H1 (cell line): ENCODE data around the gene PGLYRP4. TPM values are rescaled to one million over a fixed set of nuclear protein-coding genes. Genes with fewer than 3 reads are reported as not detected.

Experiments used
- CTCF ChIA-PET: fragments of 300-600 bp; sonication (Branson Sonifier 250); formaldehyde crosslinking; loops from one replicate; lab custom pipeline; 2021; ENCODE audit not compliant: partially characterized antibody; lab: Charles Lee
- POLR2A ChIA-PET: fragments of 300-600 bp; sonication (Branson Sonifier 250); formaldehyde crosslinking; loops from one replicate; lab custom pipeline; 2021; ENCODE audit warnings: inconsistent platforms; ENCODE audit not compliant: partially characterized antibody; lab: Charles Lee
- DNase-seq, 2 experiments: peaks; one replicate each; pipeline versions ENCODE4 v3.0.0 to v3.0.0-alpha.2; 2010 to 2022; ENCODE audit warnings: low spot score in 2 of 2, low read depth in 1 of 2, mixed read lengths in 1 of 2
- FAIRE-seq: peaks from 2 replicates; lab custom pipeline; 2011; peaks lifted over from hg19 to GRCh38; lab: Jason Lieb, UNC
- H2AFZ ChIP-seq: 2 replicates; pipeline ENCODE4 v1.8.1; 2012; ENCODE audit warnings: low read length, inconsistent platforms
- H2AK5ac ChIP-seq: 2 replicates; pipeline ENCODE4 v1.6.1; 2013; ENCODE audit warnings: low read depth, low read length
- H2BK120ac ChIP-seq: replicated peaks from 2 replicates; pipeline ENCODE3; 2013; ENCODE audit warnings: low read depth, low read length, inconsistent platforms
- H2BK12ac ChIP-seq: 2 replicates; pipeline ENCODE4 v1.6.1; 2013; ENCODE audit warnings: low read depth, low read length
- H2BK15ac ChIP-seq: 2 replicates; pipeline ENCODE4 v1.6.1; 2013; ENCODE audit warnings: low read length
- H2BK20ac ChIP-seq: 2 replicates; pipeline ENCODE4 v1.6.1; 2013; ENCODE audit warnings: low read length
- H2BK5ac ChIP-seq: 2 replicates; pipeline ENCODE4 v1.6.1; 2013; ENCODE audit warnings: low read depth, low read length
- H3K14ac ChIP-seq: 2 replicates; pipeline ENCODE4 v1.6.1; 2013; ENCODE audit warnings: inconsistent platforms; ENCODE audit not compliant: insufficient read length
- H3K18ac ChIP-seq: 2 replicates; pipeline ENCODE4 v1.6.1; 2013; ENCODE audit warnings: low read length; ENCODE audit errors: extremely low read depth
- H3K23ac ChIP-seq: 2 replicates; pipeline ENCODE4 v1.6.1; 2013; ENCODE audit warnings: inconsistent platforms; ENCODE audit not compliant: insufficient read length
- H3K23me2 ChIP-seq: 2 replicates; pipeline ENCODE4 v1.6.1; 2013; ENCODE audit warnings: low read depth, low read length
- H3K27ac ChIP-seq: 2 replicates; pipeline ENCODE4 v1.6.1; 2011; ENCODE audit warnings: low read depth, low read length, inconsistent platforms
- H3K27me3 ChIP-seq, 4 experiments: replicated peaks in 1 of 4; 1 replicate in 1 of 4; 2 replicates in 3 of 4; pipeline versions ENCODE4 v1.6.1 to v1.8.1; 2011 to 2013; ENCODE audit warnings: low read length in 3 of 4, mild to moderate bottlenecking in 3 of 4, inconsistent platforms in 2 of 4, mixed read lengths in 2 of 4, moderate library complexity in 1 of 4; ENCODE audit not compliant: control insufficient read depth in 3 of 4, insufficient read depth in 3 of 4; ENCODE audit errors: extremely low read depth in 1 of 4
- H3K36me3 ChIP-seq, 4 experiments: 2 replicates each; pipeline versions ENCODE4 v1.6.1 to v1.8.1; 2011 to 2013; ENCODE audit warnings: mild to moderate bottlenecking in 4 of 4, low read length in 3 of 4, moderate library complexity in 2 of 4, control low read depth in 1 of 4, inconsistent platforms in 1 of 4; ENCODE audit not compliant: insufficient read depth in 4 of 4, control insufficient read depth in 2 of 4
- H3K4ac ChIP-seq: replicated peaks from 2 replicates; pipeline ENCODE3; 2013; ENCODE audit warnings: low read length, low read depth, mixed read lengths, inconsistent platforms; ENCODE audit not compliant: insufficient read length
- H3K4me1 ChIP-seq, 4 experiments: replicated peaks in 1 of 4; 1 replicate in 1 of 4; 2 replicates in 3 of 4; pipeline versions ENCODE4 v1.6.1 to v1.8.1; 2011 to 2013; ENCODE audit warnings: low read length in 3 of 4, inconsistent platforms in 2 of 4, mixed read lengths in 1 of 4; ENCODE audit not compliant: insufficient read depth in 4 of 4, control insufficient read depth in 3 of 4
- H3K4me2 ChIP-seq, 2 experiments: 2 replicates each; pipeline versions ENCODE4 v1.6.1 to v1.8.1; 2011 to 2013; ENCODE audit warnings: low read depth in 2 of 2, low read length in 2 of 2, control low read depth in 1 of 2, inconsistent platforms in 1 of 2, mild to moderate bottlenecking in 1 of 2; ENCODE audit not compliant: insufficient read depth in 1 of 2
- H3K4me3 ChIP-seq, 4 experiments: fragments of 200-600, 300-600 bp in 1 of 4; sonication (generic), shearing (Covaris generic), sonication (Bioruptor Twin) in 1 of 4; 2 replicates each; pipeline versions ENCODE4 v1.5.1 to v1.8.1; 2011 to 2016; ENCODE audit warnings: low read length in 4 of 4, low read depth in 3 of 4, control low read depth in 2 of 4, inconsistent platforms in 2 of 4, mild to moderate bottlenecking in 2 of 4, mixed read lengths in 1 of 4, moderate library complexity in 1 of 4; ENCODE audit not compliant: insufficient read depth in 2 of 4; ENCODE audit errors: extremely low read depth in 1 of 4
- H3K56ac ChIP-seq: replicated peaks from 2 replicates; pipeline ENCODE3; 2013; ENCODE audit warnings: low read depth, mild to moderate bottlenecking, mixed read lengths, low read length, inconsistent platforms; ENCODE audit not compliant: insufficient read length
- H3K79me1 ChIP-seq: 2 replicates; pipeline ENCODE4 v1.6.1; 2013; ENCODE audit warnings: low read depth, low read length, control low read depth
- H3K79me2 ChIP-seq, 2 experiments: 2 replicates each; pipeline versions ENCODE4 v1.6.1 to v1.8.1; 2012 to 2013; ENCODE audit warnings: low read length in 2 of 2, mild to moderate bottlenecking in 2 of 2, inconsistent platforms in 1 of 2; ENCODE audit not compliant: insufficient read depth in 2 of 2, control insufficient read depth in 1 of 2
- H3K9ac ChIP-seq, 4 experiments: replicated peaks in 1 of 4; 1 replicate in 1 of 4; 2 replicates in 3 of 4; pipeline versions ENCODE4 v1.6.1 to v1.8.1; 2011 to 2013; ENCODE audit warnings: low read depth in 3 of 4, low read length in 3 of 4, control low read depth in 2 of 4, mild to moderate bottlenecking in 2 of 4, moderate library complexity in 2 of 4, inconsistent platforms in 1 of 4; ENCODE audit errors: extremely low read depth in 1 of 4
- H3K9me3 ChIP-seq, 2 experiments: 2 replicates each; pipeline versions ENCODE4 v1.6.1 to v1.8.1; 2012 to 2013; ENCODE audit warnings: mild to moderate bottlenecking in 2 of 2, moderate library complexity in 2 of 2, control low read depth in 1 of 2, inconsistent platforms in 1 of 2, low read depth in 1 of 2, low read length in 1 of 2, mixed read lengths in 1 of 2; ENCODE audit not compliant: insufficient read depth in 2 of 2
- H4K20me1 ChIP-seq, 2 experiments: replicated peaks in 1 of 2; 2 replicates each; pipeline versions ENCODE3 to v1.8.1; 2011 to 2013; ENCODE audit warnings: inconsistent platforms in 2 of 2, low read length in 2 of 2, mild to moderate bottlenecking in 1 of 2; ENCODE audit not compliant: insufficient read depth in 2 of 2, control insufficient read depth in 1 of 2
- H4K5ac ChIP-seq: 2 replicates; pipeline ENCODE4 v1.6.1; 2013; ENCODE audit warnings: low read length, low read depth, mixed read lengths, inconsistent platforms; ENCODE audit not compliant: insufficient read length
- H4K8ac ChIP-seq: 2 replicates; pipeline ENCODE4 v1.8.0; 2013; ENCODE audit warnings: mild to moderate bottlenecking, moderate library complexity, low read length, inconsistent platforms; ENCODE audit not compliant: insufficient read depth; ENCODE audit errors: extremely low read depth
- H4K91ac ChIP-seq: replicated peaks from 2 replicates; pipeline ENCODE3; 2013; ENCODE audit warnings: low read length, mixed read lengths, inconsistent platforms; ENCODE audit not compliant: insufficient read length
- CTBP2 ChIP-seq: IDR thresholded peaks from 2 replicates; pipeline ENCODE4 v1.7.0; 2011; ENCODE audit warnings: borderline replicate concordance, mild to moderate bottlenecking, moderate library complexity, mixed read lengths, low read length; ENCODE audit not compliant: insufficient read depth, insufficient read length
- EGR1 ChIP-seq: IDR thresholded peaks from 2 replicates; pipeline ENCODE4 v1.6.1; 2011; ENCODE audit warnings: low read depth, low read length, borderline replicate concordance
- FOSL1 ChIP-seq: IDR thresholded peaks from 2 replicates; pipeline ENCODE4 v1.6.1; 2011; ENCODE audit warnings: mild to moderate bottlenecking, low read depth, low read length, moderate library complexity; ENCODE audit not compliant: insufficient read depth
- KDM1A ChIP-seq: fragments of 200-600, 300-600 bp; sonication (generic); IDR thresholded peaks from 2 replicates; pipeline ENCODE4 v1.7.1; 2016; ENCODE audit warnings: mild to moderate bottlenecking, low read length, borderline replicate concordance
- KDM4A ChIP-seq: IDR thresholded peaks from one replicate; pipeline ENCODE4 v1.7.1; 2012; ENCODE audit warnings: low read depth, mild to moderate bottlenecking, moderate library complexity, low read length, inconsistent platforms; ENCODE audit not compliant: severe bottlenecking
- KDM5A ChIP-seq: fragments of 200-600 bp; IDR thresholded peaks from 2 replicates; pipeline ENCODE4 v1.7.1; 2012; ENCODE audit warnings: mild to moderate bottlenecking, low read length, inconsistent platforms, mixed read lengths
- NRF1 ChIP-seq: IDR thresholded peaks from 2 replicates; pipeline ENCODE4 v1.6.1; 2011; ENCODE audit warnings: mild to moderate bottlenecking, low read depth, low read length, improper control_type of control experiment
- SIN3A ChIP-seq, 2 experiments: IDR thresholded peaks in 1 of 2; conservative IDR thresholded peaks in 1 of 2; 2 replicates each; pipeline ENCODE4 v1.6.1; 2011 to 2012; ENCODE audit warnings: low read length in 2 of 2, improper control_type of control experiment in 1 of 2, low read depth in 1 of 2, mild to moderate bottlenecking in 1 of 2
- SP4 ChIP-seq: IDR thresholded peaks from 2 replicates; pipeline ENCODE4 v1.6.1; 2012; ENCODE audit warnings: low read length, inconsistent platforms
- SRF ChIP-seq: IDR thresholded peaks from 2 replicates; pipeline ENCODE4 v1.6.1; 2011; ENCODE audit warnings: mild to moderate bottlenecking, low read depth, low read length, moderate library complexity
- SUZ12 ChIP-seq: fragments of 200-600 bp; sonication (generic); IDR thresholded peaks from 2 replicates; pipeline ENCODE4 v1.6.1; 2012; ENCODE audit warnings: mild to moderate bottlenecking, inconsistent platforms, low read length, moderate library complexity, mixed read lengths
- USF2 ChIP-seq: IDR thresholded peaks from 2 replicates; pipeline ENCODE4 v1.6.1; 2011; ENCODE audit warnings: low read length, improper control_type of control experiment
- WGBS, 2 experiments: shearing (Covaris generic) in 1 of 2; methylation state at CpG; one replicate each; pipeline versions ENCODE4 v1.1.6 to v1.1.7; 2013 to 2015; ENCODE audit warnings: low lambda C conversion rate in 2 of 2, mixed read lengths in 2 of 2, inconsistent platforms in 1 of 2, low coverage in 1 of 2, missing lambda C conversion rate in 1 of 2; ENCODE audit not compliant: insufficient replicate concordance in 2 of 2, insufficient coverage in 1 of 2, insufficient read length in 1 of 2; ENCODE audit errors: extremely low coverage in 1 of 2, missing lambda C conversion rate in 1 of 2; 5-methylcytosine and 5-hydroxymethylcytosine counted together
- polyA plus RNA-seq, 7 experiments: library from polyadenylated mRNA; depleted of rRNA in 3 of 7; stranded (reverse) in 5 of 7; unstranded in 2 of 7; fragments of >200 nt in 5 of 7; fragments of 200-250 nt in 2 of 7; gene quantifications; 1 replicate in 5 of 7; 2 replicates in 1 of 7; 4 replicates in 1 of 7; pipeline versions ENCODE4 v1.2.1 to v1.2.3, GENCODE V29; 2011 to 2013; ENCODE audit warnings: missing spikeins in 2 of 7, mixed read lengths in 2 of 7
- total RNA-seq: library from RNA; stranded (reverse); fragmentation: NEBNext Ultra II Directional; extraction: Animal tissue kit (Norgen Biotek cat#: 25700); gene quantifications from 2 replicates; pipeline ENCODE4 v1.2.1, GENCODE V29; 2021

PGLYRP4 gene
- total and polyA plus RNA-seq, 2 of the 8 experiments (the other 6 are each of a cell fraction or from before 2014, with no cell fraction given), result not detected

GRCh38 chr1:153397924-153398651 is 49.4 kb upstream of the PGLYRP4 start:
- H3K9ac ChIP-seq, result no peak overlapping the region
- H2BK120ac ChIP-seq, result no peak overlapping the region
- no peak overlapping the region for H3K4me2 ChIP-seq
- no peak overlapping the region for H3K4me3 ChIP-seq
- ChIA-PET CTCF (interaction anchor here (1.1 to 6.4 kb wide), 4 partner anchors 44 to 95 kb away, joined by 3 to 63 read pairs (median 6); partner anchors contain the start of gene PGLYRP4), POLR2A (no interaction called here)
- H3K23ac ChIP-seq, result no peak overlapping the region
- no peak overlapping the region for H2BK20ac ChIP-seq
- H3K79me2 ChIP-seq, result no peaks in the 10 kb centered on the region
- no peak overlapping the region for H3K4ac ChIP-seq
- FAIRE-seq (no peak), DNase-seq (peak in 1 of 2 experiments; percentile 32)
- no peaks in the 10 kb centered on the region for H3K36me3 ChIP-seq
- H3K4me1 ChIP-seq, result no peaks in the 10 kb centered on the region
- no peak overlapping the region for H2BK15ac ChIP-seq
- no peaks in the 10 kb centered on the region for H3K9me3 ChIP-seq
- no peak overlapping the region for H3K18ac ChIP-seq
- no peak overlapping the region for H4K91ac ChIP-seq
- H2BK12ac ChIP-seq, result no peak overlapping the region; the same call in 1 of the 2 replicates
- 76% methylated on average over 4 of the region's 6 CpGs; no CpG with 5 or more reads in 1 of the 2 experiments for WGBS, 2 experiments
- H3K27ac ChIP-seq, result no peak overlapping the region
- no peak overlapping the region for H4K5ac ChIP-seq
- H3K79me1 ChIP-seq, result no peaks in the 10 kb centered on the region
- H3K14ac ChIP-seq, result no peak overlapping the region
- no peak overlapping the region for H3K56ac ChIP-seq
- no peaks in the 10 kb centered on the region for H4K20me1 ChIP-seq
- no peaks in the 10 kb centered on the region for H3K23me2 ChIP-seq
- H2BK5ac ChIP-seq, result no peak overlapping the region
- no peak overlapping the region for H2AK5ac ChIP-seq
- no peak overlapping the region for H2AFZ ChIP-seq
- H4K8ac ChIP-seq, result no peak overlapping the region
- H3K27me3 ChIP-seq, result no peaks in the 10 kb centered on the region
- no peak for TF ChIP-seq NRF1
- TF ChIP-seq CTBP2, result no peak
- TF ChIP-seq SIN3A (conservative IDR thresholded peaks at IDR 0.05 in 1 of 2, IDR thresholded peaks at IDR 0.05 in 1 of 2; ENCODE audit: low read depth in 1 of 2, low read length in 2 of 2), result no peak
- TF ChIP-seq SP4, result no peak
- no peak for TF ChIP-seq KDM1A
- no peak for TF ChIP-seq USF2
- no peak for TF ChIP-seq SRF
- no peak for TF ChIP-seq SUZ12
- TF ChIP-seq FOSL1, result no peak
- no peak for TF ChIP-seq EGR1
- no peak for TF ChIP-seq KDM5A
- no peak for TF ChIP-seq KDM4A
